HepG2 (cell line): ENCODE measurements around the gene NCDN. TPM values are rescaled to one million over a fixed set of nuclear protein-coding genes. Genes with fewer than 3 reads are reported as not detected.
A peak's percentile ranks its signal among the peaks of the same experiment; 100 is the strongest.

Experiments used
- BCL6 ChIP-seq: IDR thresholded peaks from 2 replicates; pipeline ENCODE4 v1.6.1; 2016; ENCODE audit warnings: missing genetic modification reagents, missing compliant biosample characterization
- CREB1 ChIP-seq, 2 experiments: fragments of 450-650 bp in 1 of 2; IDR thresholded peaks; 2 replicates each; pipeline ENCODE4 v1.6.1; 2016 to 2017; ENCODE audit warnings: control low read depth in 1 of 2, mild to moderate bottlenecking in 1 of 2, missing compliant biosample characterization in 1 of 2, missing genetic modification characterization in 1 of 2
- DNMT3B ChIP-seq: conservative IDR thresholded peaks from 2 replicates; pipeline ENCODE4 v1.6.1; 2016; ENCODE audit warnings: missing biosample characterization, control low read depth
- DPF2 ChIP-seq: sonication (generic); formaldehyde crosslinking; IDR thresholded peaks from 2 replicates; pipeline ENCODE4 v1.4.0; 2020; ENCODE audit warnings: mild to moderate bottlenecking, low read depth, missing genetic modification reagents, borderline replicate concordance
- EZH2 ChIP-seq: conservative IDR thresholded peaks from 2 replicates; pipeline ENCODE4 v1.6.1; 2012; ENCODE audit warnings: mild to moderate bottlenecking, low read depth, low read length, moderate library complexity
- FOXA3 ChIP-seq: IDR thresholded peaks from 2 replicates; pipeline ENCODE4 v1.6.1; 2016; ENCODE audit warnings: missing genetic modification reagents, missing compliant biosample characterization
- HOXA7 ChIP-seq: sonication (generic); formaldehyde crosslinking; IDR thresholded peaks from 2 replicates; pipeline ENCODE4 v1.8.1; 2022; ENCODE audit warnings: mild to moderate bottlenecking, missing genetic modification reagents, moderate library complexity
- HOXA9 ChIP-seq: sonication (generic); formaldehyde crosslinking; IDR thresholded peaks from 2 replicates; pipeline ENCODE4 v1.8.1; 2022; ENCODE audit warnings: missing genetic modification reagents, mild to moderate bottlenecking, moderate library complexity, borderline replicate concordance
- KAT8 ChIP-seq: IDR thresholded peaks from 2 replicates; pipeline ENCODE4 v1.6.1; 2016; ENCODE audit warnings: missing genetic modification reagents, missing compliant biosample characterization
- KDM3A ChIP-seq: IDR thresholded peaks from 2 replicates; pipeline ENCODE4 v1.6.1; 2018; ENCODE audit warnings: low read depth, missing compliant biosample characterization
- MIER3 ChIP-seq: IDR thresholded peaks from 2 replicates; pipeline ENCODE4 v1.6.1; 2016; ENCODE audit warnings: missing compliant biosample characterization, borderline replicate concordance
- POGZ ChIP-seq: sonication (generic); formaldehyde crosslinking; IDR thresholded peaks from 2 replicates; pipeline ENCODE4 v1.4.0; 2020; ENCODE audit warnings: mild to moderate bottlenecking, missing genetic modification reagents
- PPARG ChIP-seq: conservative IDR thresholded peaks from 2 replicates; pipeline ENCODE4 v1.6.1; 2016; ENCODE audit warnings: missing biosample characterization, missing genetic modification reagents
- TBL1XR1 ChIP-seq: fragments of 150-350 bp; IDR thresholded peaks from 2 replicates; pipeline ENCODE4 v1.6.1; 2014; ENCODE audit warnings: borderline replicate concordance, low read length; ENCODE audit not compliant: partially characterized antibody
- TEAD2 ChIP-seq: sonication (generic); formaldehyde crosslinking; IDR thresholded peaks from 2 replicates; pipeline ENCODE4 v1.9.0; 2021; ENCODE audit warnings: missing genetic modification reagents
- ZBTB8A ChIP-seq: sonication (generic); formaldehyde crosslinking; IDR thresholded peaks from 2 replicates; pipeline ENCODE4 v1.4.0; 2020; ENCODE audit warnings: mild to moderate bottlenecking, low read depth, missing genetic modification reagents, borderline replicate concordance
- ZFY ChIP-seq: sonication (generic); formaldehyde crosslinking; IDR thresholded peaks from 2 replicates; pipeline ENCODE4 v1.4.0; 2020; ENCODE audit warnings: missing genetic modification reagents
- ZMYM2 ChIP-seq: sonication (generic); formaldehyde crosslinking; IDR thresholded peaks from 2 replicates; pipeline ENCODE4 v1.8.0; 2022; ENCODE audit warnings: mild to moderate bottlenecking, missing genetic modification reagents
- ZNF12 ChIP-seq: sonication (generic); formaldehyde crosslinking; IDR thresholded peaks from 2 replicates; pipeline ENCODE4 v1.5.0; 2020; ENCODE audit warnings: missing genetic modification reagents
- ZNF678 ChIP-seq: sonication (generic); formaldehyde crosslinking; IDR thresholded peaks from 2 replicates; pipeline ENCODE4 v1.4.0; 2020; ENCODE audit warnings: mild to moderate bottlenecking, missing genetic modification reagents
- polyA plus RNA-seq, 8 experiments: library from polyadenylated mRNA; depleted of rRNA in 3 of 8; stranded (reverse) in 7 of 8; unstranded in 1 of 8; fragments of >200 nt; fragmentation: Illumina TruSeq in 4 of 8; extraction: Trizol in 4 of 8; gene quantifications; 2 replicates each; pipeline versions ENCODE4 v1.2.1 to v1.2.3, GENCODE V29; 2011 to 2016; ENCODE audit warnings: low read depth in 4 of 8, missing spikeins in 1 of 8, mixed read lengths in 1 of 8; ENCODE audit not compliant: insufficient read depth in 1 of 8
- total RNA-seq, 5 experiments: library from RNA; depleted of rRNA; stranded (reverse); fragments of >200 nt; fragmentation: Illumina TruSeq; extraction: Trizol; gene quantifications; 2 replicates each; pipeline ENCODE4 v1.2.3, GENCODE V29; 2016; ENCODE audit warnings: low read depth in 1 of 5
- TF ChIP-seq, protein P1 (sequence below): IDR thresholded peaks from 2 replicates; pipeline ENCODE4 v1.6.1; 2016; ENCODE audit warnings: low read depth, missing genetic modification reagents, missing compliant biosample characterization
- TF ChIP-seq, protein P2 (sequence below): sonication (generic); formaldehyde crosslinking; IDR thresholded peaks from 2 replicates; pipeline ENCODE4 v1.9.0; 2021; ENCODE audit warnings: missing genetic modification reagents, mild to moderate bottlenecking, borderline replicate concordance
- TF ChIP-seq, protein P3 (sequence below): sonication (generic); formaldehyde crosslinking; IDR thresholded peaks from 2 replicates; pipeline ENCODE4 v1.8.1; 2023; ENCODE audit warnings: mild to moderate bottlenecking, moderate library complexity, missing genetic modification reagents

Gene NCDN
- total and polyA plus RNA-seq, 2 of the 13 experiments (the other 11 are each of a cell fraction or from before 2014, with no cell fraction given): 6.6 to 9.3 TPM

DNA sequence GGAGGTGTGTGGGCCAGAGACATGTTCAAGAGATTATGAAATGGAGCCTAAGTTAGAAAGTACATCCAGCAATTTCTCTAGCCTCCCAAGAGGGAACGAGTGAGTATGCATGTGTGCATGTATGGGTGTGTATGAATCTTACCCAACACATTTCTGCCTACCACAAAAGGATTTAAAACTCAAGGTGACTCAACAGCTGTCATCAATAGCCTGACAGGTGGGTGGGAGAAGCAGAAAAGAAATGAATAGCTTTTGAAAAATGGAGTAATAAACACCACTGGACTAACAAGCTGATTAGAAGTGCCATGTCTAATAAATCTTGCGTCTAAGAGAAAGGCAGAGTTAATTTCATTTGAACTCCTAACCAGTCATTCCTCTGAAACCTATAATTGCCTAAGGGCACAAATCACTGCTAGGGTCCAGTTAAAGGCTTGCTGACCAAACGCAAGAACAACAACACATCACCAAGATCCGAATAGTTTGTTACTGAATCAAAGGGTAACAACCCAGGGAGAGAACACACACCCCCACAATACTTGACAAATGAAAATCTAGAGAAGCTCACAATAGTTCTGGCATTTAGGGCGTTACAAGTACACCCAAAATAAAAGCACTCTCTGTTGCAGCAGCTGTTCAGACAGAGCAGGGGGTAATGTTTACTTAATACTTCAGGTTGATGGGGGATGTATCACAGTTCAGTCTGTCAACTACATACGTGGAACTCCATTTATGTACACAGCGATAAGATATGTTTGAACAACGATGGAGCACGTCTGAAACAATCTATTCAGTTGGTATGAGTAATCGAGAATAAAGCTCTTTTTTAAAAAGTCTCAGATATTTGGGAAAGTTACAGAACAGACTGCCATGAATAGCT, 1.8 kb upstream of the NCDN start (continued):
- no peak for TF ChIP-seq HOXA7
- peak; percentile 94 for TF ChIP-seq FOXA3 (CRISPR knock-in tag)
- TF ChIP-seq KDM3A: no peak
- TF ChIP-seq HOXA9 (CRISPR knock-in tag): no peak
- TF ChIP-seq BCL6 (CRISPR knock-in tag): peak; percentile 83
- TF ChIP-seq, protein P1, sequence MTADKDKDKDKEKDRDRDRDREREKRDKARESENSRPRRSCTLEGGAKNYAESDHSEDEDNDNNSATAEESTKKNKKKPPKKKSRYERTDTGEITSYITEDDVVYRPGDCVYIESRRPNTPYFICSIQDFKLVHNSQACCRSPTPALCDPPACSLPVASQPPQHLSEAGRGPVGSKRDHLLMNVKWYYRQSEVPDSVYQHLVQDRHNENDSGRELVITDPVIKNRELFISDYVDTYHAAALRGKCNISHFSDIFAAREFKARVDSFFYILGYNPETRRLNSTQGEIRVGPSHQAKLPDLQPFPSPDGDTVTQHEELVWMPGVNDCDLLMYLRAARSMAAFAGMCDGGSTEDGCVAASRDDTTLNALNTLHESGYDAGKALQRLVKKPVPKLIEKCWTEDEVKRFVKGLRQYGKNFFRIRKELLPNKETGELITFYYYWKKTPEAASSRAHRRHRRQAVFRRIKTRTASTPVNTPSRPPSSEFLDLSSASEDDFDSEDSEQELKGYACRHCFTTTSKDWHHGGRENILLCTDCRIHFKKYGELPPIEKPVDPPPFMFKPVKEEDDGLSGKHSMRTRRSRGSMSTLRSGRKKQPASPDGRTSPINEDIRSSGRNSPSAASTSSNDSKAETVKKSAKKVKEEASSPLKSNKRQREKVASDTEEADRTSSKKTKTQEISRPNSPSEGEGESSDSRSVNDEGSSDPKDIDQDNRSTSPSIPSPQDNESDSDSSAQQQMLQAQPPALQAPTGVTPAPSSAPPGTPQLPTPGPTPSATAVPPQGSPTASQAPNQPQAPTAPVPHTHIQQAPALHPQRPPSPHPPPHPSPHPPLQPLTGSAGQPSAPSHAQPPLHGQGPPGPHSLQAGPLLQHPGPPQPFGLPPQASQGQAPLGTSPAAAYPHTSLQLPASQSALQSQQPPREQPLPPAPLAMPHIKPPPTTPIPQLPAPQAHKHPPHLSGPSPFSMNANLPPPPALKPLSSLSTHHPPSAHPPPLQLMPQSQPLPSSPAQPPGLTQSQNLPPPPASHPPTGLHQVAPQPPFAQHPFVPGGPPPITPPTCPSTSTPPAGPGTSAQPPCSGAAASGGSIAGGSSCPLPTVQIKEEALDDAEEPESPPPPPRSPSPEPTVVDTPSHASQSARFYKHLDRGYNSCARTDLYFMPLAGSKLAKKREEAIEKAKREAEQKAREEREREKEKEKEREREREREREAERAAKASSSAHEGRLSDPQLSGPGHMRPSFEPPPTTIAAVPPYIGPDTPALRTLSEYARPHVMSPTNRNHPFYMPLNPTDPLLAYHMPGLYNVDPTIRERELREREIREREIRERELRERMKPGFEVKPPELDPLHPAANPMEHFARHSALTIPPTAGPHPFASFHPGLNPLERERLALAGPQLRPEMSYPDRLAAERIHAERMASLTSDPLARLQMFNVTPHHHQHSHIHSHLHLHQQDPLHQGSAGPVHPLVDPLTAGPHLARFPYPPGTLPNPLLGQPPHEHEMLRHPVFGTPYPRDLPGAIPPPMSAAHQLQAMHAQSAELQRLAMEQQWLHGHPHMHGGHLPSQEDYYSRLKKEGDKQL (CRISPR knock-in tag): peak; percentile 92
- TF ChIP-seq TBL1XR1: peak; percentile 48
- TF ChIP-seq ZBTB8A (CRISPR knock-in tag): no peak
- peak; percentile 40; the same call in 1 of the 2 replicates for TF ChIP-seq KAT8
- peak; percentile 38; the same call in 1 of the 2 replicates for TF ChIP-seq MIER3
- TF ChIP-seq DPF2 (CRISPR knock-in tag): peak; percentile 42; the same call in 1 of the 2 replicates
- TF ChIP-seq, protein P2, sequence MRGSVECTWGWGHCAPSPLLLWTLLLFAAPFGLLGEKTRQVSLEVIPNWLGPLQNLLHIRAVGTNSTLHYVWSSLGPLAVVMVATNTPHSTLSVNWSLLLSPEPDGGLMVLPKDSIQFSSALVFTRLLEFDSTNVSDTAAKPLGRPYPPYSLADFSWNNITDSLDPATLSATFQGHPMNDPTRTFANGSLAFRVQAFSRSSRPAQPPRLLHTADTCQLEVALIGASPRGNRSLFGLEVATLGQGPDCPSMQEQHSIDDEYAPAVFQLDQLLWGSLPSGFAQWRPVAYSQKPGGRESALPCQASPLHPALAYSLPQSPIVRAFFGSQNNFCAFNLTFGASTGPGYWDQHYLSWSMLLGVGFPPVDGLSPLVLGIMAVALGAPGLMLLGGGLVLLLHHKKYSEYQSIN (CRISPR knock-in tag): no peak
- TF ChIP-seq ZFY (CRISPR knock-in tag): no peak
- TF ChIP-seq DNMT3B (CRISPR knock-in tag): no peak; the same call in 1 of the 2 replicates
- peak; percentile 86 for TF ChIP-seq ZNF12 (CRISPR knock-in tag)
- no peak for TF ChIP-seq EZH2
- TF ChIP-seq CREB1 (IDR thresholded peaks at IDR 0.05): peak; percentile 13; the same call in 1 of the 2 replicates
- TF ChIP-seq CREB1 (CRISPR knock-in tag; IDR thresholded peaks at IDR 0.05): peak; percentile 78
- TF ChIP-seq, protein P3, sequence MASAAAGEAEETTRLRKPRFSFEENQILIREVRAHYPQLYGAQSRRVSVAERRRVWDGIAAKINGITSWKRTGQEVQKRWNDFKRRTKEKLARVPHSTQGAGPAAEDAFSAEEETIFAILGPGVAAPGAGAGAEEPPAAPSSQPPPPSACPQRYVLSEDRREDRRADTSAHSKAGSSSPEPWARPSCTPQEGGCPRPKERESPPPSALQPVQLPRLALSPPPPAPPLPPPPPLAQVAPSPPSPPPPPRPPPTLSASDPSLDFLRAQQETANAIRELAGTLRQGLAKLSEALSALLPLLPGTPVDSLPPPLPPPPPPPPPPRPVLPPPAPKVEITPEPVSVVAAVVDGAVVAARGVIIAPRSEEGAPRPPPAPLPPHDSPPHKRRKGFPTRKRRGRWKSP (CRISPR knock-in tag): 0 out of 2 replicates have a peak, but pooled peaks have one; percentile 4
- peak; percentile 27; the same call in 1 of the 2 replicates for TF ChIP-seq PPARG (CRISPR knock-in tag)
- no peak for TF ChIP-seq TEAD2 (CRISPR knock-in tag)
- TF ChIP-seq POGZ (CRISPR knock-in tag): 0 out of 2 replicates have a peak, but pooled peaks have one; percentile 12
- TF ChIP-seq ZNF678 (CRISPR knock-in tag): no peak
- 0 out of 2 replicates have a peak, but pooled peaks have one; percentile 29 for TF ChIP-seq ZMYM2 (CRISPR knock-in tag)
